HL-60 (cell line): Measurements from ENCODE around the gene APEH.

ENCODE experiments used
- POLR2AphosphoS5 ChIP-seq: IDR thresholded peaks from 2 replicates; pipeline ENCODE4 v1.6.1; 2012; ENCODE audit warnings: low read depth
- TF ChIP-seq, protein P1 (sequence below): IDR thresholded peaks from one replicate; pipeline ENCODE4 v1.5.1; 2011; ENCODE audit warnings: low read length, control low read depth, inconsistent platforms; ENCODE audit not compliant: insufficient read depth

DNA sequence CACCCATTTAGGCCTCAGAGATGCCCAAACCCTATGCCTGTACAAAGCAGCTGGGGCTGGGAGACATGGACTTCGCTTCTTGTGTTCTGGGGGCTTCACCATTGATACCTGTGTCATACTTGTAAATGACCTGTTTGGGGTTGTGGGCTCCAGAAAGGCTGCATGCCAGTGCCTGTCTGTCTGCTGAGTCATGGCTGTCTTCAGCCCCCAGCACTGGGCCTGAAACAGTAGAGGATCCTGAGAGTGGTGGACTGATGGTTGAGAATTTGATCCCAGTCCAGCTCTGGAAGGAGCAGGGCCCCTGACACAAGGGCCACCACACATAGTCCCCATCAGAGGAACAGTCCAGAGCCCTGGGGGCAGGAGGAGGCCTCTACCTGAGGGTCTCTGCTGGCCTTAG is 24.6 kb upstream of the APEH start:
- TF ChIP-seq, protein P1, sequence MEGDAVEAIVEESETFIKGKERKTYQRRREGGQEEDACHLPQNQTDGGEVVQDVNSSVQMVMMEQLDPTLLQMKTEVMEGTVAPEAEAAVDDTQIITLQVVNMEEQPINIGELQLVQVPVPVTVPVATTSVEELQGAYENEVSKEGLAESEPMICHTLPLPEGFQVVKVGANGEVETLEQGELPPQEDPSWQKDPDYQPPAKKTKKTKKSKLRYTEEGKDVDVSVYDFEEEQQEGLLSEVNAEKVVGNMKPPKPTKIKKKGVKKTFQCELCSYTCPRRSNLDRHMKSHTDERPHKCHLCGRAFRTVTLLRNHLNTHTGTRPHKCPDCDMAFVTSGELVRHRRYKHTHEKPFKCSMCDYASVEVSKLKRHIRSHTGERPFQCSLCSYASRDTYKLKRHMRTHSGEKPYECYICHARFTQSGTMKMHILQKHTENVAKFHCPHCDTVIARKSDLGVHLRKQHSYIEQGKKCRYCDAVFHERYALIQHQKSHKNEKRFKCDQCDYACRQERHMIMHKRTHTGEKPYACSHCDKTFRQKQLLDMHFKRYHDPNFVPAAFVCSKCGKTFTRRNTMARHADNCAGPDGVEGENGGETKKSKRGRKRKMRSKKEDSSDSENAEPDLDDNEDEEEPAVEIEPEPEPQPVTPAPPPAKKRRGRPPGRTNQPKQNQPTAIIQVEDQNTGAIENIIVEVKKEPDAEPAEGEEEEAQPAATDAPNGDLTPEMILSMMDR, result no peak
- no peak for TF ChIP-seq POLR2AphosphoS5
